T follicular helper cell (primary cell): Measurements from ENCODE around the gene VAT1.
"Not testable (repeated sequence)": the region's sequence is repeated elsewhere in the genome, so short reads cannot be mapped to it uniquely, and the experiment has no call there.

ENCODE experiments used
- DNase-seq: peaks from one replicate; pipeline ENCODE4 v3.0.0-alpha.2; 2020; ENCODE audit warnings: low read depth

The VAT1 gene

GRCh38 chr17:43006639-43007551, 15.3 kb downstream of the VAT1 start, which contains the start of gene IFI35:
TSS of gene IFI35 (plus strand) at chr17:43006784. CDS start at chr17:43006948, 164 bp downstream.
- DNase-seq, result peak; percentile 72

- no peak for DNase-seq
These were observed 18.5 kb downstream of the VAT1 start for GRCh38 chr17:43003542-43004172.

GRCh38 chr17:43000894-43001293, 21.3 kb downstream of the VAT1 start:
- DNase-seq, result not testable (repeated sequence)

GRCh38 chr17:42999003-42999525, 23.1 kb downstream of the VAT1 start:
- DNase-seq, result no peak

- DNase-seq, result peak; percentile 98
These were observed 23.9 kb downstream of the VAT1 start, which contains the start of gene RPL27 for GRCh38 chr17:42997984-42998938. TSS of gene RPL27 (plus strand) at chr17:42998419. CDS start at chr17:42998751, 332 bp downstream.

GRCh38 chr17:42997390-42997983, 24.7 kb downstream of the VAT1 start:
- no peak for DNase-seq

- DNase-seq, result not testable (repeated sequence)
These were observed 28.3 kb downstream of the VAT1 start for GRCh38 chr17:42993913-42994312.

GRCh38 chr17:42992872-42993271, 29.3 kb downstream of the VAT1 start:
- DNase-seq, result no peak

GRCh38 chr17:42991471-42991870, 30.7 kb downstream of the VAT1 start:
- no peak for DNase-seq

- no peak for DNase-seq
These were observed 32.2 kb downstream of the VAT1 start for GRCh38 chr17:42989726-42990652.

GRCh38 chr17:42989141-42989540, 33.0 kb downstream of the VAT1 start:
- no peak for DNase-seq

GRCh38 chr17:42985225-42985624, 37.0 kb downstream of the VAT1 start:
- DNase-seq, result no peak

- DNase-seq, result no peak
These were observed 39.9 kb downstream of the VAT1 start for GRCh38 chr17:42982266-42982665.

GRCh38 chr17:42980766-42981397, 41.3 kb downstream of the VAT1 start:
- DNase-seq, result peak; percentile 30

GRCh38 chr17:42980274-42980765, 41.9 kb downstream of the VAT1 start, which contains the start of gene RUNDC1:
TSS of gene RUNDC1 (plus strand) at chr17:42980565. CDS start at chr17:42980577, 12 bp downstream.
- DNase-seq, result peak; percentile 88

GRCh38 chr17:42979511-42980273, 42.5 kb downstream of the VAT1 start, which contains the start of gene PTGES3L:
TSS of gene PTGES3L (minus strand) at chr17:42980080. CDS start at chr17:42980053, 27 bp downstream.
- no peak for DNase-seq

- not testable (repeated sequence) for DNase-seq
These were observed 46.5 kb downstream of the VAT1 start for GRCh38 chr17:42975701-42976100.

- no peak for DNase-seq
These were observed 46.9 kb downstream of the VAT1 start for GRCh38 chr17:42975265-42975664.
